Mesothelial cell of epicardium (in vitro differentiated cells): ENCODE data around the gene TMEM178A. TPM values are rescaled to one million over a fixed set of nuclear protein-coding genes. Genes with fewer than 3 reads are reported as not detected.
"Not testable (repeated sequence)": the region's sequence is repeated elsewhere in the genome, so short reads cannot be mapped to it uniquely, and the experiment has no call there.

Source experiments
- DNase-seq, 2 experiments: peaks; one replicate each; pipeline ENCODE4 v3.0.0; 2021; ENCODE audit warnings: low spot score in 2 of 2; ENCODE audit not compliant: unreplicated experiment in 2 of 2
- H3K27ac Mint-ChIP-seq: 2 replicates; pipeline ENCODE4 v1.8.0; 2021; ENCODE audit warnings: mixed read lengths
- H3K27me3 Mint-ChIP-seq: 2 replicates; pipeline ENCODE4 v1.8.0; 2021; ENCODE audit warnings: low read depth, mixed read lengths
- H3K36me3 Mint-ChIP-seq: 2 replicates; pipeline ENCODE4 v1.8.0; 2021; ENCODE audit warnings: mixed read lengths
- H3K4me1 Mint-ChIP-seq: 2 replicates; pipeline ENCODE4 v1.8.0; 2021; ENCODE audit warnings: mixed read lengths
- H3K4me3 Mint-ChIP-seq: 2 replicates; pipeline ENCODE4 v1.8.0; 2021; ENCODE audit warnings: mild to moderate bottlenecking, moderate library complexity, mixed read lengths
- H3K9me3 Mint-ChIP-seq: 2 replicates; pipeline ENCODE4 v1.8.0; 2021; ENCODE audit warnings: mixed read lengths
- CTCF ChIP-seq: fragments of 200-600 bp; sonication (generic); IDR thresholded peaks from one replicate; pipeline ENCODE4 v1.5.0; 2021; ENCODE audit warnings: antibody characterized with exemption; ENCODE audit not compliant: unreplicated experiment
- total RNA-seq: library from RNA; stranded (reverse); gene quantifications from 3 replicates; pipeline ENCODE4 v1.2.1, GENCODE V29; 2021

The TMEM178A gene
- total RNA-seq, 1 donor from 2014 or later = 13.1 TPM

GRCh38 chr2:39647104-39647765 lies 18.5 kb upstream of the TMEM178A start:
- H3K4me1 Mint-ChIP-seq = no peaks in the 10 kb centered on the region

GRCh38 chr2:39648580-39648979 lies 17.1 kb upstream of the TMEM178A start:
- H3K4me1 Mint-ChIP-seq = no peaks in the 10 kb centered on the region
- no peak for TF ChIP-seq CTCF
- peaks cover 8% of the 10 kb centered on the region for H3K9me3 Mint-ChIP-seq
- no peaks in the 10 kb centered on the region for H3K36me3 Mint-ChIP-seq
- H3K4me3 Mint-ChIP-seq = no peak overlapping the region
- no peaks in the 10 kb centered on the region for H3K27me3 Mint-ChIP-seq
- DNase-seq = no peak
- no peak overlapping the region for H3K27ac Mint-ChIP-seq

More at GRCh38 chr2:39647104-39647765, 18.5 kb upstream of the TMEM178A start:
- TF ChIP-seq CTCF = no peak
- H3K27ac Mint-ChIP-seq = no peak overlapping the region
- H3K36me3 Mint-ChIP-seq = no peaks in the 10 kb centered on the region
- H3K9me3 Mint-ChIP-seq = no peaks in the 10 kb centered on the region
- H3K4me3 Mint-ChIP-seq = no peak overlapping the region
- no peak for DNase-seq
- no peaks in the 10 kb centered on the region for H3K27me3 Mint-ChIP-seq

- no peak for TF ChIP-seq CTCF
- Mint-ChIP-seq H3K36me3 (no peaks in the 10 kb centered on the region), H3K4me1 (no peaks in the 10 kb centered on the region), H3K9me3 (peaks cover 14% of the 10 kb centered on the region), H3K27ac (no peak overlapping the region), H3K27me3 (no peaks in the 10 kb centered on the region), H3K4me3 (no peak overlapping the region)
- DNase-seq = no peak
Observed at GRCh38 chr2:39649511-39649910, 16.2 kb upstream of the TMEM178A start.

GRCh38 chr2:39650468-39650867 lies 15.2 kb upstream of the TMEM178A start:
- no peak overlapping the region for H3K4me3 Mint-ChIP-seq
- no peaks in the 10 kb centered on the region for H3K27me3 Mint-ChIP-seq
- no peaks in the 10 kb centered on the region for H3K36me3 Mint-ChIP-seq
- H3K9me3 Mint-ChIP-seq = peaks cover 22% of the 10 kb centered on the region
- no peak for TF ChIP-seq CTCF
- no peak for DNase-seq
- no peaks in the 10 kb centered on the region for H3K4me1 Mint-ChIP-seq
- no peak overlapping the region for H3K27ac Mint-ChIP-seq

- not testable (repeated sequence) for H3K4me1 Mint-ChIP-seq, H3K27me3 Mint-ChIP-seq, H3K4me3 Mint-ChIP-seq, DNase-seq, H3K27ac Mint-ChIP-seq, H3K36me3 Mint-ChIP-seq
- H3K9me3 Mint-ChIP-seq = peaks cover 22% of the 10 kb centered on the region
Observed at GRCh38 chr2:39656215-39656614, 9.5 kb upstream of the TMEM178A start.

- TF ChIP-seq CTCF = no peak
- no peak overlapping the region for H3K27ac Mint-ChIP-seq
- no peak overlapping the region for H3K4me3 Mint-ChIP-seq
- no peaks in the 10 kb centered on the region for H3K36me3 Mint-ChIP-seq
- DNase-seq = no peak
- H3K9me3 Mint-ChIP-seq = peaks cover 22% of the 10 kb centered on the region
- H3K4me1 Mint-ChIP-seq = peaks cover 1% of the 10 kb centered on the region
- H3K27me3 Mint-ChIP-seq = no peaks in the 10 kb centered on the region
Observed at GRCh38 chr2:39657287-39657937, 8.3 kb upstream of the TMEM178A start.
